H1 (cell line): ENCODE measurements around the gene MED1. TPM values are rescaled to one million over a fixed set of nuclear protein-coding genes. Genes with fewer than 3 reads are reported as not detected.

Experiments
- CTCF ChIA-PET: fragments of 300-600 bp; sonication (Branson Sonifier 250); formaldehyde crosslinking; loops from one replicate; lab custom pipeline; 2021; ENCODE audit not compliant: partially characterized antibody; lab: Charles Lee
- POLR2A ChIA-PET: fragments of 300-600 bp; sonication (Branson Sonifier 250); formaldehyde crosslinking; loops from one replicate; lab custom pipeline; 2021; ENCODE audit warnings: inconsistent platforms; ENCODE audit not compliant: partially characterized antibody; lab: Charles Lee
- DNase-seq, 2 experiments: peaks; one replicate each; pipeline versions ENCODE4 v3.0.0 to v3.0.0-alpha.2; 2010 to 2022; ENCODE audit warnings: low spot score in 2 of 2, low read depth in 1 of 2, mixed read lengths in 1 of 2
- FAIRE-seq: peaks from 2 replicates; lab custom pipeline; 2011; peaks lifted over from hg19 to GRCh38; lab: Jason Lieb, UNC
- H2AFZ ChIP-seq: 2 replicates; pipeline ENCODE4 v1.8.1; 2012; ENCODE audit warnings: low read length, inconsistent platforms
- H2AK5ac ChIP-seq: 2 replicates; pipeline ENCODE4 v1.6.1; 2013; ENCODE audit warnings: low read depth, low read length
- H2BK120ac ChIP-seq: replicated peaks from 2 replicates; pipeline ENCODE3; 2013; ENCODE audit warnings: low read depth, low read length, inconsistent platforms
- H2BK12ac ChIP-seq: 2 replicates; pipeline ENCODE4 v1.6.1; 2013; ENCODE audit warnings: low read depth, low read length
- H2BK15ac ChIP-seq: 2 replicates; pipeline ENCODE4 v1.6.1; 2013; ENCODE audit warnings: low read length
- H2BK20ac ChIP-seq: 2 replicates; pipeline ENCODE4 v1.6.1; 2013; ENCODE audit warnings: low read length
- H2BK5ac ChIP-seq: 2 replicates; pipeline ENCODE4 v1.6.1; 2013; ENCODE audit warnings: low read depth, low read length
- H3K14ac ChIP-seq: 2 replicates; pipeline ENCODE4 v1.6.1; 2013; ENCODE audit warnings: inconsistent platforms; ENCODE audit not compliant: insufficient read length
- H3K18ac ChIP-seq: 2 replicates; pipeline ENCODE4 v1.6.1; 2013; ENCODE audit warnings: low read length; ENCODE audit errors: extremely low read depth
- H3K23ac ChIP-seq: 2 replicates; pipeline ENCODE4 v1.6.1; 2013; ENCODE audit warnings: inconsistent platforms; ENCODE audit not compliant: insufficient read length
- H3K23me2 ChIP-seq: 2 replicates; pipeline ENCODE4 v1.6.1; 2013; ENCODE audit warnings: low read depth, low read length
- H3K27ac ChIP-seq: 2 replicates; pipeline ENCODE4 v1.6.1; 2011; ENCODE audit warnings: low read depth, low read length, inconsistent platforms
- H3K27me3 ChIP-seq, 4 experiments: replicated peaks in 1 of 4; 1 replicate in 1 of 4; 2 replicates in 3 of 4; pipeline versions ENCODE4 v1.6.1 to v1.8.1; 2011 to 2013; ENCODE audit warnings: low read length in 3 of 4, mild to moderate bottlenecking in 3 of 4, inconsistent platforms in 2 of 4, mixed read lengths in 2 of 4, moderate library complexity in 1 of 4; ENCODE audit not compliant: control insufficient read depth in 3 of 4, insufficient read depth in 3 of 4; ENCODE audit errors: extremely low read depth in 1 of 4
- H3K36me3 ChIP-seq, 4 experiments: 2 replicates each; pipeline versions ENCODE4 v1.6.1 to v1.8.1; 2011 to 2013; ENCODE audit warnings: mild to moderate bottlenecking in 4 of 4, low read length in 3 of 4, moderate library complexity in 2 of 4, control low read depth in 1 of 4, inconsistent platforms in 1 of 4; ENCODE audit not compliant: insufficient read depth in 4 of 4, control insufficient read depth in 2 of 4
- H3K4ac ChIP-seq: replicated peaks from 2 replicates; pipeline ENCODE3; 2013; ENCODE audit warnings: low read length, low read depth, mixed read lengths, inconsistent platforms; ENCODE audit not compliant: insufficient read length
- H3K4me1 ChIP-seq, 4 experiments: replicated peaks in 1 of 4; 1 replicate in 1 of 4; 2 replicates in 3 of 4; pipeline versions ENCODE4 v1.6.1 to v1.8.1; 2011 to 2013; ENCODE audit warnings: low read length in 3 of 4, inconsistent platforms in 2 of 4, mixed read lengths in 1 of 4; ENCODE audit not compliant: insufficient read depth in 4 of 4, control insufficient read depth in 3 of 4
- H3K4me2 ChIP-seq, 2 experiments: 2 replicates each; pipeline versions ENCODE4 v1.6.1 to v1.8.1; 2011 to 2013; ENCODE audit warnings: low read depth in 2 of 2, low read length in 2 of 2, control low read depth in 1 of 2, inconsistent platforms in 1 of 2, mild to moderate bottlenecking in 1 of 2; ENCODE audit not compliant: insufficient read depth in 1 of 2
- H3K4me3 ChIP-seq, 4 experiments: fragments of 200-600, 300-600 bp in 1 of 4; sonication (generic), shearing (Covaris generic), sonication (Bioruptor Twin) in 1 of 4; 2 replicates each; pipeline versions ENCODE4 v1.5.1 to v1.8.1; 2011 to 2016; ENCODE audit warnings: low read length in 4 of 4, low read depth in 3 of 4, control low read depth in 2 of 4, inconsistent platforms in 2 of 4, mild to moderate bottlenecking in 2 of 4, mixed read lengths in 1 of 4, moderate library complexity in 1 of 4; ENCODE audit not compliant: insufficient read depth in 2 of 4; ENCODE audit errors: extremely low read depth in 1 of 4
- H3K56ac ChIP-seq: replicated peaks from 2 replicates; pipeline ENCODE3; 2013; ENCODE audit warnings: low read depth, mild to moderate bottlenecking, mixed read lengths, low read length, inconsistent platforms; ENCODE audit not compliant: insufficient read length
- H3K79me1 ChIP-seq: 2 replicates; pipeline ENCODE4 v1.6.1; 2013; ENCODE audit warnings: low read depth, low read length, control low read depth
- H3K79me2 ChIP-seq, 2 experiments: 2 replicates each; pipeline versions ENCODE4 v1.6.1 to v1.8.1; 2012 to 2013; ENCODE audit warnings: low read length in 2 of 2, mild to moderate bottlenecking in 2 of 2, inconsistent platforms in 1 of 2; ENCODE audit not compliant: insufficient read depth in 2 of 2, control insufficient read depth in 1 of 2
- H3K9ac ChIP-seq, 4 experiments: replicated peaks in 1 of 4; 1 replicate in 1 of 4; 2 replicates in 3 of 4; pipeline versions ENCODE4 v1.6.1 to v1.8.1; 2011 to 2013; ENCODE audit warnings: low read depth in 3 of 4, low read length in 3 of 4, control low read depth in 2 of 4, mild to moderate bottlenecking in 2 of 4, moderate library complexity in 2 of 4, inconsistent platforms in 1 of 4; ENCODE audit errors: extremely low read depth in 1 of 4
- H3K9me3 ChIP-seq, 2 experiments: 2 replicates each; pipeline versions ENCODE4 v1.6.1 to v1.8.1; 2012 to 2013; ENCODE audit warnings: mild to moderate bottlenecking in 2 of 2, moderate library complexity in 2 of 2, control low read depth in 1 of 2, inconsistent platforms in 1 of 2, low read depth in 1 of 2, low read length in 1 of 2, mixed read lengths in 1 of 2; ENCODE audit not compliant: insufficient read depth in 2 of 2
- H4K20me1 ChIP-seq, 2 experiments: replicated peaks in 1 of 2; 2 replicates each; pipeline versions ENCODE3 to v1.8.1; 2011 to 2013; ENCODE audit warnings: inconsistent platforms in 2 of 2, low read length in 2 of 2, mild to moderate bottlenecking in 1 of 2; ENCODE audit not compliant: insufficient read depth in 2 of 2, control insufficient read depth in 1 of 2
- H4K5ac ChIP-seq: 2 replicates; pipeline ENCODE4 v1.6.1; 2013; ENCODE audit warnings: low read length, low read depth, mixed read lengths, inconsistent platforms; ENCODE audit not compliant: insufficient read length
- H4K8ac ChIP-seq: 2 replicates; pipeline ENCODE4 v1.8.0; 2013; ENCODE audit warnings: mild to moderate bottlenecking, moderate library complexity, low read length, inconsistent platforms; ENCODE audit not compliant: insufficient read depth; ENCODE audit errors: extremely low read depth
- H4K91ac ChIP-seq: replicated peaks from 2 replicates; pipeline ENCODE3; 2013; ENCODE audit warnings: low read length, mixed read lengths, inconsistent platforms; ENCODE audit not compliant: insufficient read length
- CHD1 ChIP-seq: IDR thresholded peaks from 2 replicates; pipeline ENCODE4 v1.6.1; 2012; ENCODE audit warnings: low read depth, low read length, improper control_type of control experiment
- CHD2 ChIP-seq: IDR thresholded peaks from 2 replicates; pipeline ENCODE4 v1.6.1; 2012; ENCODE audit warnings: low read length, improper control_type of control experiment
- CREB1 ChIP-seq: IDR thresholded peaks from 2 replicates; pipeline ENCODE4 v1.6.1; 2012; ENCODE audit warnings: inconsistent platforms
- EGR1 ChIP-seq: IDR thresholded peaks from 2 replicates; pipeline ENCODE4 v1.6.1; 2011; ENCODE audit warnings: low read depth, low read length, borderline replicate concordance
- GTF2F1 ChIP-seq: IDR thresholded peaks from 2 replicates; pipeline ENCODE4 v1.6.1; 2012; ENCODE audit warnings: low read depth, low read length, improper control_type of control experiment, borderline replicate concordance
- JUND ChIP-seq: IDR thresholded peaks from 2 replicates; pipeline ENCODE4 v1.6.1; 2011; ENCODE audit warnings: mild to moderate bottlenecking, improper control_type of control experiment, low read length
- POLR2A ChIP-seq, 2 experiments: IDR thresholded peaks; 1 replicate in 1 of 2; 2 replicates in 1 of 2; pipeline ENCODE4 v1.6.1; 2011; ENCODE audit warnings: low read depth in 2 of 2, low read length in 2 of 2, mild to moderate bottlenecking in 2 of 2; ENCODE audit errors: control extremely low read depth in 1 of 2
- SIN3A ChIP-seq, 2 experiments: IDR thresholded peaks in 1 of 2; conservative IDR thresholded peaks in 1 of 2; 2 replicates each; pipeline ENCODE4 v1.6.1; 2011 to 2012; ENCODE audit warnings: low read length in 2 of 2, improper control_type of control experiment in 1 of 2, low read depth in 1 of 2, mild to moderate bottlenecking in 1 of 2
- SP1 ChIP-seq: IDR thresholded peaks from 2 replicates; pipeline ENCODE4 v1.6.1; 2011; ENCODE audit warnings: low read depth, low read length
- YY1 ChIP-seq: IDR thresholded peaks from 2 replicates; pipeline ENCODE4 v1.6.1; 2011; ENCODE audit warnings: low read depth, mild to moderate bottlenecking, low read length
- WGBS, 2 experiments: shearing (Covaris generic) in 1 of 2; methylation state at CpG; one replicate each; pipeline versions ENCODE4 v1.1.6 to v1.1.7; 2013 to 2015; ENCODE audit warnings: low lambda C conversion rate in 2 of 2, mixed read lengths in 2 of 2, inconsistent platforms in 1 of 2, low coverage in 1 of 2, missing lambda C conversion rate in 1 of 2; ENCODE audit not compliant: insufficient replicate concordance in 2 of 2, insufficient coverage in 1 of 2, insufficient read length in 1 of 2; ENCODE audit errors: extremely low coverage in 1 of 2, missing lambda C conversion rate in 1 of 2; 5-methylcytosine and 5-hydroxymethylcytosine counted together
- polyA plus RNA-seq, 7 experiments: library from polyadenylated mRNA; depleted of rRNA in 3 of 7; stranded (reverse) in 5 of 7; unstranded in 2 of 7; fragments of >200 nt in 5 of 7; fragments of 200-250 nt in 2 of 7; gene quantifications; 1 replicate in 5 of 7; 2 replicates in 1 of 7; 4 replicates in 1 of 7; pipeline versions ENCODE4 v1.2.1 to v1.2.3, GENCODE V29; 2011 to 2013; ENCODE audit warnings: missing spikeins in 2 of 7, mixed read lengths in 2 of 7
- total RNA-seq: library from RNA; stranded (reverse); fragmentation: NEBNext Ultra II Directional; extraction: Animal tissue kit (Norgen Biotek cat#: 25700); gene quantifications from 2 replicates; pipeline ENCODE4 v1.2.1, GENCODE V29; 2021
- TF ChIP-seq, protein P1 (sequence below): IDR thresholded peaks from 2 replicates; pipeline ENCODE4 v1.6.1; 2012; ENCODE audit warnings: low read length, inconsistent platforms

The MED1 gene
- total and polyA plus RNA-seq, 2 of the 8 experiments (the other 6 are each of a cell fraction or from before 2014, with no cell fraction given), result 24.7 to 56.5 TPM

- POLR2A ChIA-PET, result interaction anchor here (0.6 to 3.6 kb wide), 8 partner anchors 12 to 346 kb away, joined by 3 to 20 read pairs (median 4); partner anchors contain the start of genes CDK12 and MED1
- DNase-seq (peak; percentile 73 to 94), FAIRE-seq (peak; percentile 72)
- peak overlapping the region; percentile 94 to 96 for H3K4me2 ChIP-seq
- H3K14ac ChIP-seq, result no peak overlapping the region
- H3K23me2 ChIP-seq, result peaks cover 8% of the 10 kb centered on the region; the same call in 1 of the 2 replicates
- H2BK120ac ChIP-seq, result no peak overlapping the region
- no peak overlapping the region for H3K18ac ChIP-seq
- H4K8ac ChIP-seq, result no peak overlapping the region
- H3K4ac ChIP-seq, result no peak overlapping the region
- no peak overlapping the region for H4K91ac ChIP-seq
- peaks cover 2 to 4% of the 10 kb centered on the region in 2 experiments for H4K20me1 ChIP-seq
- H3K4me1 ChIP-seq, result no peaks in the 10 kb centered on the region
- H3K4me3 ChIP-seq, result peak overlapping the region; percentile 81 to 91 (median 86)
- no peak overlapping the region for H3K27ac ChIP-seq
- peaks cover 0 to 8% (median 2%) of the 10 kb centered on the region in 4 experiments; a peak in 3 of 8 replicates for H3K36me3 ChIP-seq
- H3K9ac ChIP-seq, result peak overlapping the region in 2 of 4 experiments; percentile 91 to 95; a peak in 3 of 7 replicates
- no peak overlapping the region for H2AK5ac ChIP-seq
- no peak overlapping the region for H2BK5ac ChIP-seq
- H3K56ac ChIP-seq, result no peak overlapping the region
- no peaks in the 10 kb centered on the region for H3K9me3 ChIP-seq
- no peak overlapping the region for H2AFZ ChIP-seq
- H3K23ac ChIP-seq, result no peak overlapping the region
- 3% methylated on average over 24 of the region's 53 CpGs; no CpG with 5 or more reads in 1 of the 2 experiments for WGBS, 2 experiments
- H2BK12ac ChIP-seq, result no peak overlapping the region
- H2BK15ac ChIP-seq, result no peak overlapping the region
- H2BK20ac ChIP-seq, result no peak overlapping the region
- H3K27me3 ChIP-seq, result no peaks in the 10 kb centered on the region
- peaks cover 3% of the 10 kb centered on the region; the same call in 1 of the 2 replicates for H3K79me1 ChIP-seq
- H4K5ac ChIP-seq, result no peak overlapping the region
- peaks cover 0 to 28% of the 10 kb centered on the region in 2 experiments; a peak in 3 of 4 replicates for H3K79me2 ChIP-seq
- CTCF ChIA-PET, result interaction anchor here (1.6 kb wide), 1 partner anchor 131 kb away, joined by 5 read pairs; no protein-coding TSS in a partner anchor
- 0 out of 2 replicates have a peak, but pooled peaks have one; percentile 36 for TF ChIP-seq CHD2
- no peak for TF ChIP-seq POLR2A (IDR thresholded peaks at IDR 0.05; ENCODE audit: control extremely low read depth in 1 of 2, low read depth in 2 of 2, low read length in 2 of 2)
- no peak for TF ChIP-seq GTF2F1
- TF ChIP-seq JUND, result no peak
- TF ChIP-seq EGR1, result peak; percentile 98
- TF ChIP-seq YY1, result no peak
- TF ChIP-seq, protein P1, sequence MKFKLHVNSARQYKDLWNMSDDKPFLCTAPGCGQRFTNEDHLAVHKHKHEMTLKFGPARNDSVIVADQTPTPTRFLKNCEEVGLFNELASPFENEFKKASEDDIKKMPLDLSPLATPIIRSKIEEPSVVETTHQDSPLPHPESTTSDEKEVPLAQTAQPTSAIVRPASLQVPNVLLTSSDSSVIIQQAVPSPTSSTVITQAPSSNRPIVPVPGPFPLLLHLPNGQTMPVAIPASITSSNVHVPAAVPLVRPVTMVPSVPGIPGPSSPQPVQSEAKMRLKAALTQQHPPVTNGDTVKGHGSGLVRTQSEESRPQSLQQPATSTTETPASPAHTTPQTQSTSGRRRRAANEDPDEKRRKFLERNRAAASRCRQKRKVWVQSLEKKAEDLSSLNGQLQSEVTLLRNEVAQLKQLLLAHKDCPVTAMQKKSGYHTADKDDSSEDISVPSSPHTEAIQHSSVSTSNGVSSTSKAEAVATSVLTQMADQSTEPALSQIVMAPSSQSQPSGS, result peak; percentile 72; the same call in 1 of the 2 replicates
- TF ChIP-seq SP1, result peak; percentile 76; the same call in 1 of the 2 replicates
- peak; percentile 94 for TF ChIP-seq CREB1
- TF ChIP-seq SIN3A (conservative IDR thresholded peaks at IDR 0.05 in 1 of 2, IDR thresholded peaks at IDR 0.05 in 1 of 2; ENCODE audit: low read depth in 1 of 2, low read length in 2 of 2), result peak; percentile 98 to 99
- no peak for TF ChIP-seq CHD1
Observed at GRCh38 chr17:39402244-39402889, 48.7 kb downstream of the MED1 start.
